ENCODE measurements around the gene ZNF462. TPM values are rescaled to one million over a fixed set of nuclear protein-coding genes. Genes with fewer than 3 reads are reported as not detected.
"Not testable (repeated sequence)": the region's sequence is repeated elsewhere in the genome, so short reads cannot be mapped to it uniquely, and the experiment has no call there.

ZNF462 gene
- 15.7 and 20.6 TPM in 2 replicates for total RNA-seq (2014; rRNA removed; shearing (Covaris generic))

DNA sequence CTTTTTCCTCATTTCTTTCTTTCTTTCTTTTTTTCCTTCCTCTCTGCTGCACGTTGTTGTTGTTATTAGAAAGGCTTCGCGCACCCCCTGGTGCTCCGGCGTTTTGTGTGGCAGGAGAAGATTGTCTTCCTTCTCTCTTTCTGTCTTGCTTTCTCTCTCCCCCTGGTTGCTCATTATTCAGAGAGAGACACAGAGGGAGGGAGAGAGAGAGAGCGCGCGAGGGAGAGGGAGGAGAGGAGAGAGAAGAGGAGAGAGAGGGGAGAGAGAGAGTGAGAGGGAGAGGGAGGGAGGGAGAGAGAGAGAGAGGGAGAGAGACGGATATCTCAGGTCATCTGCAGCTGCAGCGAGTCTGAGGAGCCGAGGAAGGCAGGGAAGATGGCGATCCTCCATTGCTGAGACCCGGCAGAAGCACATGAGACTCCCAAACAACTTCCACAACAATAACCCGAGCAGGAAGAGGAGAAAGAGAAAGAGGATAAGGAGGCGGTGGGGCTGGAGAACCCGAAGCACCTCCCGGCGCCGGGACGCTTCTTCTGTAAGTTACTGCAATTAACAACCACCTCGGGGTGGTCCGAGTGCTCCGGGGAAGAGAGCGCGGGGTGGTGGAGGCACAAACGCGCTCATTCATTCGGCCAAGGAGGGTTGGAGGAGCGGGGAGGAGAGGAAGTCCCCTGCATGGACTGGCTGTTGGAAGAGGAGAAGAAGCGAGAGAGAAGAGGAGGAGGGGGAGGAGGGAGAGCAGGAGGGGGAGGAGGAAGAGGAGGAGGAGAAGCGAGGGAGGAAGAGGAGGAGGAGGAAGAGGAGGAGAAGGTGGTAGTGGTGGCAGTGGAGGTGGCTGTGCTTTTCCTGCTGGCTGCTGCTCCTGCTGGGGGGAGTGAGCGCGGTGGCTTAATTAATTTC lies at the start of gene ZNF462:
ZNF462 (plus strand) TSS at position 346 of the 900 bp plus-strand sequence. CDS start 60,218 bp downstream, outside the sequence.
- peak; percentile 69 for DNase-seq (ENCODE audit: low read depth)

DNA sequence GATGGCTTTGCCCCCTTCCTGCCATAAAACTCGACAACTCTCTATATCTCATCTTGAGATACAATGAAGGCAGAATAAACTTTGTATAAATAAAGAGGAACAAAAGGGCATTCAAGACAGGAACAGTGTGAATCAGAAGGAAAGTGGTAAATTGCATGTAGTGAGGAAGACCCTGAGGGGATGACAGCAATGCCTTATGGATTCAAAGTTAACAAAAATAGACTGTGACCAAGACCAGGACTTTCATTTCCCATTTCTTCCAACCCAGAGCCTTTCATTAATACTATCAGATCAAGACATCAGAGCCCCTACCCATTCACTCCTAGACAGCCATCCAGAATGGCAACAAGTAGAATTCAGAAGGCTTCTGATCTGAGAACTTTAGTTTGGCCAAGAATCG lies 46.4 kb upstream of the ZNF462 start:
- no peak for DNase-seq (ENCODE audit: low read depth)

GRCh38 chr9:106818034-106818433 lies 44.9 kb upstream of the ZNF462 start:
- DNase-seq (ENCODE audit: low read depth) = no peak

DNA sequence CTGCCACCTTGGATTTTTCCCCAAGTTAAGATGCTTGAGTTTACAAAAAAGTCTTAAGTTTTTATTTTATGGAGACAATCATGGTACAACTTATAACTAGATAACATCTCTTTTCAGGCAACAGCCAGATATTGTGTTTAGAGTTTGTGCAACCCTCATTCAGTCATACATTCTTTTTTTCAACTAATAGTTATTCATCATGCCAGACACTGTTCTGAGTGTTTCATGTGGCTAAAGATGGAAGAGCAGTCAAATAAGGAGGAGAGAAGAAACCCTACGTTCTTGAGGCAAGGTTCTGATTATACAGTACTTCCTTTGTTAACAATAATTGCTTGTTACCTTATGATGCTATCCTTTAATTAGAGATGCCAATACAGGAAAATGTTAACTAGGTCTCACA lies 42.1 kb upstream of the ZNF462 start:
- no peak for DNase-seq (ENCODE audit: low read depth)

GRCh38 chr9:106828070-106828469 lies 34.9 kb upstream of the ZNF462 start:
- DNase-seq (ENCODE audit: low read depth) = no peak

DNA sequence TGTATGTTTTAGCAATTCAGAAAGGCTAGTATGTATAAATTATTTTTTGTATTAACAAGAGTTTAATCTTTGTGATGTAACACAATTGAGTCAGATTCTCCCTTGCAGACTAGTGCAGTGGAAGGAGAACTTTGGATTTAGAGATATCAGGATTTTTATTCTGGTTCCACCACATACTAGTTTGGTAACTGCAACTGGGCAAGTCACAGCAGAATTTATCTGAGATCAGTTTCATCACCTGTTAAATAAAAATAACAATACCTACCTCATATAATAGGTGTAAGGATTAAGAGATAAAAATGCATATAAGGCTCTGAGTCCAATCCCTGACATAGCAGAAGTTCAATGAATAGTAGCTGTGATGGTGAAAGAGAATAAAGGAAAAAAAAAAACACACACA lies 34.0 kb upstream of the ZNF462 start:
- no peak for DNase-seq (ENCODE audit: low read depth)

GRCh38 chr9:106829666-106830408 lies 33.1 kb upstream of the ZNF462 start:
- DNase-seq (ENCODE audit: low read depth) = no peak

GRCh38 chr9:106830527-106831150 lies 32.3 kb upstream of the ZNF462 start:
- DNase-seq (ENCODE audit: low read depth) = no peak

- DNase-seq (ENCODE audit: low read depth) = no peak
Observed at GRCh38 chr9:106834888-106835287, 28.1 kb upstream of the ZNF462 start.

- DNase-seq (ENCODE audit: low read depth) = no peak
Observed at GRCh38 chr9:106835840-106836239, 27.1 kb upstream of the ZNF462 start.

DNA sequence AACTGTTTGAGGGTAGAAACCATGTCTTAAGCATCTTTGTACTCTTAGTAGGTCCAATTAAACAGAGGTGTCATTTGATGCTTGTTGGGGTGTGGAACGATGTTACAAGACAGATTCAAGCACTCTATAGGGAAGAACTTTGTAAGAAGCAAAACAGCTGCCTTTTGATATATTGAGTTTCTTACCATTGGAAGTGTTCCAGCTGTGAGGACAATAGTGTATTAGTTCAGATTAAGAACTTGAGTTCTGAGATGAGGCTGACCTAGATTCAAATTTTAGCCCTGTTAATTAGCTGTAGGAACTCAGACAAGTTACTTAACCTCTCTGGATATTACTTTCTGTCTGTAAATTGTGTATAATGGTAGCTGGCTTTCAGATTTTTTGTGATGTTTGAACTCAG lies 19.6 kb upstream of the ZNF462 start:
- no peak for DNase-seq (ENCODE audit: low read depth)

DNA sequence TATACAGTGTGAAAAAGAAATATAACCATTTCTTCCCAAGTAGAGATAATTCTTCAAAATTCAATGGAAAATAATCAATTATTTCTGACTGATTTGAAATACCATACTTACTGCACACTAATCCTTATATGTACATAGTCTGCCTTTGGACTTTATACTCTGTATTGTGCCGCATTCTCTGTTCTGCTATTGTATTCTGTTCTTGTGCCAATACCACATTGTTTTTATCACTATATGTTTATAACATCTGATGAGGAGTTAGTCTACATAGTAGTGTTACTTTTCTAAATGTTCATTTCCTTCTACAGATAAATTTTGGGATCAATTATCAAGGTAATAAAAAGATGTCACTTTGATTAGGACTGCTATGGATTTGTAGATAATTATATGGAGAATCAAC lies 16.7 kb upstream of the ZNF462 start:
- no peak for DNase-seq (ENCODE audit: low read depth)

GRCh38 chr9:106846857-106847256 lies 16.1 kb upstream of the ZNF462 start:
- DNase-seq (ENCODE audit: low read depth) = peak; percentile 70

DNA sequence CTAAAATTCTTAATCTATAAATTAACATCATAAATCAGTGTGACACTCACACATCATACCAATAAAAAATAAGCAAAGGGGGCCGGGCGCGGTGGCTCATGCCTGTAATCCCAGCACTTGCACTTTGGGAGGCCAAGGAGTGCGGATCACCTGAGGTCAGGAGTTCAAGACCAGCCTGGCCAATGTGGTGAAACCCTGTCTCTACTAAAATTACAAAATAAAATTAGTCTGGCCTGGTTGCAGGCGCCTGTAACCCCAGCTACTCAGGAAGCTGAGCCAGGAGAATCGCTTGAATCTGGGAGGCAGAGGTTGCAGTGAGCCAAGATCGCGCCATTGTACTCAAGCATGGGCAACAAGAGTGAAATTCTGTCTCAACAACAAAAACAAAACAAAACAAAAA lies 11.3 kb upstream of the ZNF462 start:
- DNase-seq (ENCODE audit: low read depth) = not testable (repeated sequence)

DNA sequence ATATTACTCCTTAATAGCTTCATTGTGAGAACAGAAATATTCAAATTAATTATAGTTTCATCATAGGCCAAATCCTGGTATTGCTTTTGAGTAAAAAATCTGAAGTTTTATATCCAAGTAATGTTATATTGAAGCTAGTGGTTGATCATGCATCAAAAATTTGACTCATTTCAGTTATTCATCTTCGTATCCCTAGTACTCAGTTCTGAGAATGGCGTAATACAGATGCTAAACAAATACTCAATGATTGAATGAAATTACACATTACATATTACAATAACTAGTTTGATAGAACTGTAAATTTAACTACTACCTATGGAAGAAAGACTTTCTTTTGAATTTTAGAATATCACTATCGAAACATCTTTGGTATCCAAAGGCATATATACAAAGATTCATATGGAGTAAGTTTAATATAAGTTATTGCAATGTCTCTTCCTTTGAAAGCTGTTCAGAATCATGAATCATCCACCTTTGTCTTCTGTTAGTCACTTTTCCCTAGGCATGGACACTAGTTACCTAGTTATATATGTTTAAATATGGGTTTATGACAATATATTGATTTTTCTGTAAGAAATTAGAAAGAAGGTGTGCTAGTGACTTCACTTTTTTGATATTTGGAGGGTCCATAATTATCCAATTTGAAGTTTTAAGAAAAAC lies 5.0 kb upstream of the ZNF462 start:
- no peak for DNase-seq (ENCODE audit: low read depth)

DNA sequence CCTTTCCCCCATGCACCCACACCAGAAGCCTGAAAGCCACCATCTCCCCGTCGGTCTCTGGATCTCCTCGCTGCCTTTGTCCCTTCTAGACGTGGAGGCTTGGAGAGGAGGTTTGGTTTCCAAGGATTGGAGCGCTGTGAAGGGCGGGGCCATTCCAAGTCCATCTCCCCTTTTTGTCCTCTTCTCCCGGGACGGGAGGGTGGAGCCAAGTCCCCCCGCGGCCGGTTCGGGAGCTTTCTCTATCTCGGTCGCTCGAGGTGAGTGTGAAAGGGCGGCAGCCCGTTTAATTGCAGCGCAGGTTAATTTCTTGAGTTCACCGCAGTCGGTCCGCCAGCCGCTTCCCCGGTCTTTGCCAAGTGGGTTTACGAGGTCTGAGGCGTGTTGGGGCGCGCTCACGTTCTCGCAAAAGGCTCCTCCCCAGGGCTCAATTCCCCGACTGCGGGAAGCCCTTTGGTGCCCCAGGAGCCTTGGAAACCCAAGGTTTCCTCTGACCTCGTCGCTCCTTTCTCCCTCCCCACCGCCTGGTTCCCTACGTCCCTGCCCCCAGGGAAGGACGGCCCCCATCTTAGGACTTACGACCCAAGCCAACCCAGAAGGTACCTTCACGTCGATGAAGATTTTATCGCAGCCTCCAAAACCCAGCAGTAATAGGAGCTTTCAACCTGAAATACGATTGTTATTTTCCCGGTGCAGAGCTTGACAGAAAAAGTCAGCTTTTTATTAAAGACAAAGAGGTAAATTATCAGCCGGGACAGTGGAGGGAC lies 2.8 kb upstream of the ZNF462 start:
- peak; percentile 43 for DNase-seq (ENCODE audit: low read depth)

DNA sequence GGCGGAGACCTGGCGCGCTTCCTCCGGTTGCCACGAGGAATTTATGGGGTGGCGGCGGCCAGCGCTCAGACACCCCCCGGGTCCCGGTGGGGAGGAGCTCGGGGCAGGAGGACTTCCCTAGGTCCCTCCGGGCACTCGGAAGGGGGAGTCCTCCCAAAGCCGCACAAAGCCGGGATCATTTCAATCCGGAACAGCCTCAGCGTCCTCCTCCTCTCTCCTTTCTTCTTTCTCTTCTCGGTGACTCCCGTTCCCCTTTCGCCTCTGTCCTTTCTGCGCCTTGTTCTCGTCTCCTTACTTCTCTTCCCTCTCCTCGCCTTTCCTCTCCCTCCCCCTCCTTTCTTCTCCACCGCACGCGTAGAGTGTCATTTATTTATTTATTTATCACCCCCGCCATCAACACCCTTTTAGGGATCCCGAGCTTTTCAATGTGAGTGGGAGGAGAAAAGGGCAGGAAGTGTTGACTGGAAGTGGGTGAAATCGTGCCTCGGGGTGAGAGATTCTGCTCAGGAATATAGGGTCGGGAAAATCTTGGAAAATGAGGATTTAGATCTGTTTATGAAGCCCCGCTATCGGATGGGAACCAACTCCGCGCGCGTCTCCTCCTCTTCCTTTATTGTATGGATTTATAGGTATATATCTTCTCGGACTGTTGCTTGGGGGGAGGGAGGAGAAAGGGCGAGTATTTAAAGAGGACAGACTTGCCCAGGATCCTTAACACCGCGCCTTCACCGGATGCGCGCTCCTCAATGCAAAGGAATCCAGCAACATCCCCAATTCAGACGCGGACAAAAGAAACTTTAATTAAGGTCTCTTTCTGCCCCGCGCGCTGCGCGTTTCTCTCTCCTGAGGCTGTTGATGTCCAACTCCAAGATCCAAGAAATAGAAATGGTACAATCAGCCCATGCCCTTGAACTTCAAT lies 2.0 kb upstream of the ZNF462 start:
- DNase-seq (ENCODE audit: low read depth) = peak; percentile 77

DNA sequence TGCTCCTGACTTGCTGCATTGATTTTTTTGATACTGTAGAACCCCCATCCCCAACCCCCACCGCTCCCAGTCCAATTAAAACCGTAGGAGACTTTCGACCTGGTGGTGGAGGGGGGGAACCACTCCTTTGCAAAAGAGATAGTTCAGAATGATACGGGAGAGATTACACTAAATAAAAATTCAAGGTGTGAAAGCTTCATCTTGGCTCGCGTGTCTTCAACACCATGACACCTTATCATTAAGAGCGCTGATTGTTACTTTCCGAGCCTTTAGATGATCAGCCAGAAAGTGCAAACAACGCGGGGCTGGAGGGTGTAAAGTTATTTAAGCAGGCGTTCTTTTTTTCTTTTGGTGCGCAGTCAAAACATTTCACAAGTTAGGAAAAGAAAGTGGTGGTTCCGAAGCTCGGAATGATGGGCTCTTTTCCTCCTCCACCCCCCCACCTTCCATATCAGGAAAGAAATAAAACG lies 1.3 kb upstream of the ZNF462 start:
- no peak for DNase-seq (ENCODE audit: low read depth)

DNA sequence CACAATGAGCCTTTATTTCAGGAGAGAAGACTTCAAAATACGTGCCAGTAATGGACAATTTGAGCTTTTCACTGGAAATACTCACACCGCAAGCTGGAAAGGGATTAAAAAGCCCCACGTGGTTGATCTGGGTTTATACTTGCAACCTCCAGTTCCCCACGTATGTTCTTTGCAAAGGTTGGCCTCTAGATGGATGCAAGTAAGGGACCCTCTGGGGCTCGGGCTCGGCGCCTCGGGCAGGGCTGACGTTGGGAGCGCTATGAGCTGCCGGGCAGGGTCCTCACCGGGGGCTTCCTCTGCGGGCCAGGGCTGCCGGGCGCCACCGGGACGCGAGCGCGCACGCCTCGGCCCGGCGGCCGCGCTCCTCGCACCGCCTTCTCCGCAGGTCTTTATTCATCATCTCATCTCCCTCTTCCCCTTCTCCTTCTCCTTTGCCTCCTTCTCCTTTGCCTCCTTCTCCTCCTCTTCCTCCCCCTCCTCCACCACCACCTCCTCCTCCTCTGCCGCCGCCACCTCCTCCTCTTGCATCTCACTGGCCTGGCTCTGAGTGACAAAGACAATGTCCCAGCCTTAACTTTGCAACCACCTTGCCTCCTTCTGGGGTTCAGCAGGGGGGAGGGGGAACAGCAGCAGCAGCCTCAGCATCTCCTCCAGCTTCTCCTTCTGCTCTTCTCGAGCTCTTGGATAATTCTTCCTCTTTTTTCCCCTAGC lies 701 bp upstream of the ZNF462 start:
- peak; percentile 68 for DNase-seq (ENCODE audit: low read depth)

Measured in Daoy (cell line).